Astrocyte (in vitro differentiated cells and primary cell): ENCODE data around the gene CCR6.

Experiments used
- EZH2 ChIP-seq: IDR thresholded peaks from 2 replicates; pipeline ENCODE4 v1.6.1; 2012; ENCODE audit warnings: mild to moderate bottlenecking, low read length, inconsistent platforms; ENCODE audit not compliant: insufficient read depth
- TF ChIP-seq, protein P1 (sequence below): IDR thresholded peaks from 2 replicates; pipeline ENCODE4 v1.5.1; 2011; ENCODE audit warnings: low read depth, mild to moderate bottlenecking, inconsistent platforms, low read length, moderate library complexity; ENCODE audit not compliant: insufficient read depth

DNA sequence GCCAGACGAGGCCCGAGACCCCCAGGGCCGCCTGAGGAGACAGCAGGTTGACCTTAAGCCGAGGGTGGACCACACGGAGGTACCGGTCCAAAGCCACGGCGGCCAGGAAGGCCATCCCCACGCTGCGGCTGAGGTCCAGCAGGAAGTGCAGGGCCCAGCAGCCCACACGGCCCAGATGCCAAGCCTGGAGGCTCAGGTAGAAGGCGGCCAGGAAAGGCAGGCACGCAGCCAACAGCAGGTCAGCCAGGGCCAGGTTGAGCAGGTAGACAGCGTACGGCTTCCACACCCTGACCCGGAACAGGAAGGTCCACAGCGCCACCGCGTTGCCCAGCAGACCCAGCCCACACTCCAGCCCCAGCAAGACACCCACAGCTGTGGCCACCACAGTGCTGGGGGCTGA is 34.5 kb downstream of the CCR6 start:
- TF ChIP-seq, protein P1, sequence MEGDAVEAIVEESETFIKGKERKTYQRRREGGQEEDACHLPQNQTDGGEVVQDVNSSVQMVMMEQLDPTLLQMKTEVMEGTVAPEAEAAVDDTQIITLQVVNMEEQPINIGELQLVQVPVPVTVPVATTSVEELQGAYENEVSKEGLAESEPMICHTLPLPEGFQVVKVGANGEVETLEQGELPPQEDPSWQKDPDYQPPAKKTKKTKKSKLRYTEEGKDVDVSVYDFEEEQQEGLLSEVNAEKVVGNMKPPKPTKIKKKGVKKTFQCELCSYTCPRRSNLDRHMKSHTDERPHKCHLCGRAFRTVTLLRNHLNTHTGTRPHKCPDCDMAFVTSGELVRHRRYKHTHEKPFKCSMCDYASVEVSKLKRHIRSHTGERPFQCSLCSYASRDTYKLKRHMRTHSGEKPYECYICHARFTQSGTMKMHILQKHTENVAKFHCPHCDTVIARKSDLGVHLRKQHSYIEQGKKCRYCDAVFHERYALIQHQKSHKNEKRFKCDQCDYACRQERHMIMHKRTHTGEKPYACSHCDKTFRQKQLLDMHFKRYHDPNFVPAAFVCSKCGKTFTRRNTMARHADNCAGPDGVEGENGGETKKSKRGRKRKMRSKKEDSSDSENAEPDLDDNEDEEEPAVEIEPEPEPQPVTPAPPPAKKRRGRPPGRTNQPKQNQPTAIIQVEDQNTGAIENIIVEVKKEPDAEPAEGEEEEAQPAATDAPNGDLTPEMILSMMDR = no peak
- TF ChIP-seq EZH2 = no peak
